GM10266 (cell line): ENCODE measurements around the gene FOS.

Experiments used
- DNase-seq: peaks from one replicate; pipeline ENCODE4 v3.0.0; 2012; ENCODE audit errors: extremely low spot score
- TF ChIP-seq, protein P1 (sequence below): IDR thresholded peaks from 2 replicates; pipeline ENCODE4 v1.5.1; 2012; ENCODE audit warnings: mild to moderate bottlenecking, low read depth; ENCODE audit not compliant: control insufficient read depth, insufficient read depth; ENCODE audit errors: missing control alignments

The FOS gene

DNA sequence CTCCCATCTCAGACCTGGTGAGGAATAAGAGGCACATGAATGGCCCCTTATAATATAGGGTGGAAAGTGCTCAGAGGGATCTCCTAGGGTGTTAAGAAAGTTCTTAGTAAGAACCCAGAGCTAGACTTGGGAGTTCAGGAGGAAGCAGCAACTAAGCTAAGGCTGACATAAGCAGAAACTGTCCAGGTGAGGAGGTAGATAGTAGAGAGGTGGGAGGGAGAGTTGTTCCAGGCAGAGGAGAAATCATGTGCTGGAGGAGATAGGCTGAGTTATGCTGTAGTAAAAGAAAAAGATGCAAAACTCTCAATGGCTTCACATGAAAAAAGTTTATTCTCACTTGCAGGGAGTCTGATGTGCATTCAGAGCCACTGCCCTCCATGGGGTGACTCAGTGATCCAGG lies 50.7 kb downstream of the FOS start:
- TF ChIP-seq, protein P1, sequence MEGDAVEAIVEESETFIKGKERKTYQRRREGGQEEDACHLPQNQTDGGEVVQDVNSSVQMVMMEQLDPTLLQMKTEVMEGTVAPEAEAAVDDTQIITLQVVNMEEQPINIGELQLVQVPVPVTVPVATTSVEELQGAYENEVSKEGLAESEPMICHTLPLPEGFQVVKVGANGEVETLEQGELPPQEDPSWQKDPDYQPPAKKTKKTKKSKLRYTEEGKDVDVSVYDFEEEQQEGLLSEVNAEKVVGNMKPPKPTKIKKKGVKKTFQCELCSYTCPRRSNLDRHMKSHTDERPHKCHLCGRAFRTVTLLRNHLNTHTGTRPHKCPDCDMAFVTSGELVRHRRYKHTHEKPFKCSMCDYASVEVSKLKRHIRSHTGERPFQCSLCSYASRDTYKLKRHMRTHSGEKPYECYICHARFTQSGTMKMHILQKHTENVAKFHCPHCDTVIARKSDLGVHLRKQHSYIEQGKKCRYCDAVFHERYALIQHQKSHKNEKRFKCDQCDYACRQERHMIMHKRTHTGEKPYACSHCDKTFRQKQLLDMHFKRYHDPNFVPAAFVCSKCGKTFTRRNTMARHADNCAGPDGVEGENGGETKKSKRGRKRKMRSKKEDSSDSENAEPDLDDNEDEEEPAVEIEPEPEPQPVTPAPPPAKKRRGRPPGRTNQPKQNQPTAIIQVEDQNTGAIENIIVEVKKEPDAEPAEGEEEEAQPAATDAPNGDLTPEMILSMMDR: no peak
- DNase-seq: no peak

DNA sequence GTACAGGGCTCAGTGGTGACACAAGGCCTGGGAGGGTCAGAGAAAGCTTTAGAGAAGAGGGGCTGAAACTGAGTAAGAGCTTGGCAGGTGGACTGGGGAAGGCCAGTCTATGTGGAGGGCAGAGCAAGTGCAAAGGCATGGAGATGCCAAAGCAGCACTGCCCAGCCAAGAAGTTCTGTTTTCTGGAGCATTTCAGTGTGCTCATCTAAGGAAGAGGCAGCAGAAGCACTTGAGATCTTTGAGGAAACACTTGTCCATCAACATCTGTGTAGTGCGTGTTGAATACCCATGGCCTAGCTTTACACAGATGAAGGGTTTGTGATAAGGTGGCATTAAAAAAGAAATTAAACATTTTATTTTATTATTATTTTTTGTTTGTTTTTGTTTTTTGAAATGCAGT lies 52.8 kb downstream of the FOS start:
- DNase-seq: no peak
- TF ChIP-seq, protein P1: no peak
